HG03439 (cell line): ENCODE results near the gene PTGER3.
A peak's percentile ranks its signal among the peaks of the same experiment; 100 is the strongest.

Experiments used
- ATAC-seq: cut with Tn5 transposase; IDR thresholded peaks from one replicate; pipeline ENCODE4 v1.9.1; 2021; ENCODE audit warnings: mild to moderate bottlenecking, moderate library complexity; ENCODE audit not compliant: unreplicated experiment

PTGER3 gene

DNA sequence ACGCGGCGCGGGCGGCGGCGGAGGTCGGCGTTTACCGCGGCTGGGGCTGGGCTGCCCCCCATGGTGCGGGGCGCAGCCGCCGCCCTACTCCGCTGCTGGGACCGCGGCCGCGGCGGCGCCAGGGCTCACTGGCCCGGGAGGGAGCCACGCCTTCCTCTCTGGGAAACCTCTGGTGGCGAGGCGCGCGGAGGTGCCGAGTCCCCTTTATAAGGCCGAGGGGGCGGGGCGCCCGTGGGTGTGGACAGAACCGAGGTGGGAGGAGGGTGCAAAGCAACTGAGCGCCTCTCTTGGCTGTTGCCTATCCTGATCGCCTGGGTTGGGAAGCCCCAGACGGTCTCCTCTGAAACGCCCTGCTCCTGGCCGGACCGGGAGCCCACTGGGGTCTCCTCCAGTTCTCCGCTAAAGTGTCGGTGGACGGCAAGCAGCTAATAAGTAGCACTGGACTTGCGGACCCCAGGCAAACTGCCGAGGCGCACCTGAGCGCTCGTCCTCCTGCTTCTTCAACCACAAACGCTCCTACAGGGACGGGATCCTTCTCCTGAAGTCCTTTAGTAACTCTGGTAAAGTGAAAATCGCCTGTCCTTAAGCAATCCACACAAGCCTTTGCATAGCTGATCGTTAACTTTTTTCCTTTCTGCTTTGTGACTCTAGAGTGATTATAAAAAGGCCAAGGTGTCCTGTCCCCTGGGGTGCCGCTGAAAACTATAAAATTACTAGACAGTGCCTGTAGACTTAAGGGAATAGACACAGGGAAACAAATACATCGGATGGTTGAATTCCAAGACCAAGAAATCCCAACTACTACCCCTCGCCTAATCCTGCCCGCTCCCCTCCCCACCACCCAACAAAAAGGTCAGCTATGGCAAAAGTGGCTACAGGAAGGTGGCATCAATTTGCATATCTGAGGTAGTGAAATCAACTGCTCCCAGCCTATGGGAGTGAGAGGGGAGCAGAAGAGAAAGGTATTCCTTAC is at the start of gene PTGER3:
Gene PTGER3 (minus strand): TSS at position 182 of the 973 bp plus-strand sequence. CDS start 239 bp downstream, outside the sequence.
- peak; percentile 37 for ATAC-seq

DNA sequence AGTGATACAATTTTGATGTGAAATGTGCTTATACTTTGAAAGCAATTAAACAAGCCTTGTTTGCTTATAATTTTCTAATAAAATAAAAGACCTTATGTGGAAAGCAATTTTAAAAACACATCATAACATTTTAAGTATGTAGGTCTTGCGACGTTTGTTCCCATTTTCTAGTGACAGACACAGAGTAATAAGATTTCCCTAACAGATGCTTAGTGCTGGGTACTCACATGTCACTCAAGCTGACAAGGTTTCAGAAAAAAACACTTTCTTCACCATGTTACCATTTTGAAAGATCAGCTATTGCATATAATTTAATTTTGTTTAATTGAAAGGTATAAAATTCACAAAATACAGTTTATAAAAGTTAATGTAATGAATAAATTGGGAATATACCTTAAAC is 47.3 kb upstream of the PTGER3 start:
- no peak for ATAC-seq

DNA sequence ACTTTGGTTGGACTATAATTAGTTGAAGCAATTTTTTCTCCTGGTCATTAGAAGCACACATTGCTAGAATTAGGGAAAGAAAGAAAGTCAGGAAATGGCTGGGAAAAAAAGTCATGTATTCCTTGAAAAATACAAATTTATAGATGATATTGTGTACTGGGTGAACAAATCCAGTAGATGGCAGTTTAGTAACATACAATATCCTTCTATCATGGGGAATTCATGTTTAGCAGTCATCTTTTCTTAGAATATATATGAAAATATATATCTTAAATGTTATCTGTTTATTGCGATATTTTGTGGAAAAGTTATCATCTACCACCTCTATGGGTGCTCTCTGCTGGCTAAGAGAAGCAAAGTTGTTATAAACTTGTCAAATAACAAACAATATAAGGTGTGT is 46.3 kb upstream of the PTGER3 start:
- no peak for ATAC-seq

DNA sequence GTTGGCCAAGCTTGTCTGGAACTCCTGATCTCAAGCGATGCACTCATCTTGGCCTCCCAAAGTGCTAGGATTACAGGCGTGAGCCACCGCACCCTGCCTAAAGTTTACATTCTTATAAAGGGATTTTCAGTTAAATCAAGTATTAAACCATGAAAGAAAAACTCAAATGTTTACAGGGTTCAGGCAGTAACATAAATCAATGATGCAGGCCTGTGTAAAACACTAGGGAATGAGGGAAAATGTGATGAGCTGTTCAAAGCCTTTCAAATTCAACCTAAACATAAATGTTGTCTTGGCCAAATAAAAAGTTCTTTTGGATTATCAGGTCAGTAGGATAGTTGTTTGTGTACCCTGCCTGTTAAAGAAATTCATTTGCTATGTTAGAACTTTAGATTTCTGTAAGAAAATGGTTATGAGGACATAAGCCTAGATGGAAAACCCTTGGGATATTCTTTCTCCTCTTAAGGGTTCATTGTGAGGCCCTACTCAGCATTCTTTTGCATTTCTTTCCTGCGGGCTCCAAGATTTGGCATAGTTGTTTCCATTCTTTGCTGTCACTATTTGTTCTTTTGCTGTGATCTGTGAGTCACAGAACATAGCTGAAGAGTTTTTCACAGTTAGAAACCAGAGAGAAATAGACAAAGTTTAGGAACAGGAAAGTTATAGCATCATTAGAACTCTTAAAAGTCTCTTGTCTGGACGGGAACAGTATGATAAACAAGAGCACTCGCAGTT is 42.1 kb upstream of the PTGER3 start:
- ATAC-seq: no peak

DNA sequence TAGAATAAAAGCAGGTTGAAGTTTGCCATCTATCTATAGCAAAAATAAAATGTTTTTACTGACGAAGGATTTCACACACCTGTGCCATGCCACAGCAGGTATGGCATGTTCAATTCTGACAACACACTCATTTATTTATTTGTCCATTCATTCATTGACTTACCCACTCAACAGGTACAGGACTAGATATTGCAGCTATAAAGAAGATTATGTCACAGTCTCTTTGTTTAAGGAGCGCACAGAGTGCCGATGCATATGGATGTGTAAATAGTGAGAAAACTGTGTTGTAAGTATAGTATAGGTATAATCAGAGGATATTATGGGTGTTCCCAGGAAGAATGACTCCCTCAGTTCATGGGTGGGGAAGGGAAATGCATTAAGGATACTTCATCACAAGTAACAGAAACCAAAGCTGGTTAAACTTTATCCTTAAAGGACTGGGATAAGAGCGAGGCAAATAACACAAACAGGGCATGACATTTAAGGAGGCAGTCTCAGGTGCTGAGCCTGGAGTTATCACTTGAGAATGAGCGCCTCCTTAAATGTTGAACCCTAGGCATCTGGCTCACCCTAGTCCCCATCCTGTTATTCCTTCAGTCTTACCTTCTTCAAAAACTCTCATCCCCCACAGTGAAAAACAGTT is 41.1 kb upstream of the PTGER3 start:
- no peak for ATAC-seq

DNA sequence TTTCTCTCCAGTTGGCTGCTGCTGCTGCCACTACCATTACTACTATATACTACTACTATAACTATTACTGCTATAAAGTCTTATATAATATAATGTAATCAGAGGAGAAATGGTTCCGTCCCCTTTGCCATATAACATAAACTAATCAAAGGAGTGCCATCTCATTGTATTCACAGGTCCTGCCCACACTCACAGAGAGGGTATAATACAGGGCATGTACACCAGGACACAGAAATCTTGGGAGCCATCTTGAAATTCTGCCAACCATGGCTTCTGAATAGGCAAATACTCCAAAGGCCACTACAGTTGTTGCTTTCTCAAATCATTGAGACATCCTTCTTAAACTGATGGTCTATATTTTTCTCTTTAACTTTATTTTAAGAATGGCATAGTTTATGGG is 40.1 kb upstream of the PTGER3 start:
- no peak for ATAC-seq

DNA sequence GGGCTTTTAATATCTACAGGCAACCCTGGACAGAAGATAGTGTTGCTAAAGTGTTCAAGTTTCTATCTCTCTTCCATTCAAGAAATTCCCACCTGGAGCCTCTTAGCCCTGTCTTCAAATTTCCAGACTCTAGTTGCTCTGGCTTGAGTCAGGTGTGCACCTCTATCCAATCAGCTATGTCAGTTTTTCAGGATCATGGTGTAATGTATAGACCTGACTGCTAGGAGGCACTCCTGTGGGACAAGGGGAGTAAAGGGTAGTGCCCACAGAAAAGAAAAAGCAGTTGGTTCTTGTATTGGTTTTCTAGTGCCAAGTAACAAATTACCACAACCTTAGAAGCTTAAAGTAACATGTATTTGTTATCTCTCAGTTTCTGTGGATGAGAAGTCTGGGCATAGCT is 39.4 kb upstream of the PTGER3 start:
- ATAC-seq: no peak

DNA sequence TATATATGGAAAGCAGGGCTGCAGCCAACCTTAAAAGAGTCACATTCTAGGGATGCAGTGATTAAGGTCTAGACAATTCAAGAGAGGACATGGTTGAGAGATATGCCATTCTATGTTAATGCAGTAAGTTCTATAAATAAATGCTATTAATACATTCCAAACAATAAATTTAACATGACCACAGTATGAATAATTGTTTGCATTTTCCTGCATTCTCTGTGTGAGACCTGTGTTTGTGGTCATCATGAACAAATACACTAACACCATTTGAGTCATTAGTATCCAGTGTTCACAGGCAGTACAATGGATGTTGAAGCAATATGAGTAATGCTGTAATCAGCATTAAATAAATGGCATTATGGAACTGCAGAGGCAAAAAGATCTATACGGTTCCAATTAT is 38.7 kb upstream of the PTGER3 start:
- ATAC-seq: no peak

DNA sequence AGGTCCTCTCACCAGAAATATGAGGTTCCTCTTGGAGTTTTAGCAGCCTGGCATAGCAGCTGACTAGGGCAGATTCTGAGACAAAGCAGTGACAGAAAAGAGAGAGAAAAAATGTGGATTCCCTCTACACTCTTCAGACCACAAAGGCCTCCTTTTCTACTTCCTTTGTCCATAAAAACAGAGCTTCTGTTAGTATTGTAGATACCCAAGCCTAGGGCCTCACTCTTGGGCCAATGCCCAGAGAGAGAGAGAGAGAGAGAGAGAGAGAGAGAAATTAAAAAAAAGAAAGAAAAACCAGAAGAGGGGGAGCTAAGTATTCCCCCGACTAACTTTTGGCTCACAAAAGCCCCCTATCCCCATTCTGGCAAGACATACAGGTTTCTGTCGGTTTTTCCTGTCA is 35.7 kb upstream of the PTGER3 start:
- ATAC-seq: no peak

DNA sequence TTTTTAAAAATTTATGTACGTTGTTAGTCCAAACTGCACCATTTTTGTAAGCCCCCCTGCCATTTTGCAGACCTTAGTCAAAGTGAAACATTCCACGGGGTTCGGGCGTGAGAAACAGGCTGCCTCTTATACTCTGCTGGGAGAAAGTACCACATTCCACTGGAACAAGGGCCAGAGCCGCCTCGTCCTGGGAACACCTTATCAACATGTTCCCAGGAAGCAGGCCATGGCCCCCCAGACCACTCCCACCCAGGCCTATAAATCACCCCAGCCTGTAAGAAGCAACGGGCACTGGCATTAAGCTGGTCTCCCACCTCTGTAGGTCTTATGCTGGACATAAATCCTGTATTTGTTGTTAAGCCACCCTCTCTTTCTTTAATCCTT is 34.1 kb upstream of the PTGER3 start:
- no peak for ATAC-seq

DNA sequence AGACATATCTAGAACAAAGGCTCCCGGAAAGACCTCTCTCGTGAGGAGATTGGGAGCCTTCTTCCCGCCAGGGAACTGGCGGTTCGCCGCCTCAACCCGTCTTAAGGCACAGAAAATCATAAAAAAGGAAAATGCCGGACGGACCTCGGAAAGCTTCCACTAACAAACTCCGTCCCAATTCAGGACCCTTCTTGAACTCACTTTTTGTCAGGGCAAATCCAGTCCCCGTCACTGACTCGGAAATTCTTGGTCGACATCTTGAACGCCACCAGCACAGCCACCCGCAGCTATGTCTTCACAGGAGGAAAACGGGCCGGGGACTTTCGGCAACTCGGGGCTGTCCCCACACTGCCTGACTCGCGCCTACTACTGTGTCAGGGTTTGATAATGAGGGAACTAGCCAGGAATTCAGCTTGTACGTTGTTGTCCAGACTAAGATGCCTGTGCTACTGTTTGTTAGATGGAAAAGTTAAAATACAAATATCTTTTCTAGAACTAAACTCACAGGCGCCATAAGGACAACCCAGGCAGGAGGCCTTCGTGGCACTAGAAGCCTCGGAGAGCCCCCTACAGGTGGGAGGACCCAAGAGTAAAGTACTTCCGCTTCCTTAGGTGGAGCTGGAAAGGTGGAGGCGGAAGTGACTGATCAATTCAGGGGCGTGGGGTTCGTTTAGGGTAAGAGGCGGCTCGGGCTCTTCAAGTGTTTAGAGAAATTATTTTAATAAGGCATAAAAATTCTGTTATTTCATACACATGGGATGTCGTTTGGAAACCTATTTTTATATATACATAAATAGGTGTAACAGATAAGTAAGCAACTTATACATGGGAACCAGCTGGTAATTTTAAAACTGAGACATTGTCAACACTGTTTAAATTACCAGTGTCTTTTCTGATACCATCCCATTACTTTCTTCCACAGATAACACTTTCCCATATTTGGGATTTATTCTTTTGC is 33.4 kb upstream of the PTGER3 start, which contains the start of gene ZRANB2:
Gene ZRANB2 (minus strand): TSS at position 297 of the 958 bp plus-strand sequence. CDS start 40 bp downstream, at position 257.
- ATAC-seq: peak; percentile 100

DNA sequence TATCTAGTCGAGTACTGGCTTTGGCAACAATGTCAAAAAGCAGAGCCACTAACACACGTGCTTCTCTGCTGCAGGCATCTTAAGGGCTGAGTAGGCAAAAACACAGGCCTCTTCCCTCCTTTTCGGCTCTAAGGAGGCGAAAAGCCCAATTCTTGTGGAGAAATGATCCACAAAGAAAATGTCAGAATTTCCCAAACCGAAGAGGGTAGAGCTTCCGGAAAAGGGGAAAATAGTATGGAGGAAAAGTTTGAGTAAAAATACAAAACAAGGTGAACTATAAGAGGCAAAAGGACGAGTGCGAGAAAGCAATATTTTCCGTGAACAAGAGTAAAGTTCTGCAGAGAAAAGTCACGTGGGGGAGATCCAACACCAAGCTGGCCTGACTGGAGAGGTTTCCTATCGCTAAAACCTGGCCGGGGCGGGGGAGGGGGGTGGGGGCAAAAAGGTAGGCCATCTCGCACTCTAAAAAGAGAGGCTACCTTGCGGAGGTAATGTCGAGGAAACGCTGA is 32.7 kb upstream of the PTGER3 start:
- peak; percentile 8 for ATAC-seq

DNA sequence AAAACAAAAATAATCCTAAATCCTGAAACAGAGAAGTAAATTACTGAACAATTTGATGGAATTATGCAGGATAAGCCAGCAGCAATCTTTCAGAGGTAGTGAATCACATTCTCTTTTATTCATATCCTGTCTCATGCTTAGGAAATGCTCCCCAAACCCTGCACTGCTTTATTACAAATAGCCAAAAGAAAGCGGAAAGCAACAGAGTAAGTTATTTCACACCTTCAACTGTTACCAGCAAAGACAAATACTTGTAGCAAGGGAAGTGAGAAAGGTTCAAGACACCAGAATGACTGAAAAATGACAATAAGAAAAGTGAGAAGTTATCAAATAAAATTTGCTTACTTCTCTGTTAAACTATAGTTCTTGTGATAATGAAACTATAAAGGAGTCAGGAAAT is 27.1 kb upstream of the PTGER3 start:
- no peak for ATAC-seq

DNA sequence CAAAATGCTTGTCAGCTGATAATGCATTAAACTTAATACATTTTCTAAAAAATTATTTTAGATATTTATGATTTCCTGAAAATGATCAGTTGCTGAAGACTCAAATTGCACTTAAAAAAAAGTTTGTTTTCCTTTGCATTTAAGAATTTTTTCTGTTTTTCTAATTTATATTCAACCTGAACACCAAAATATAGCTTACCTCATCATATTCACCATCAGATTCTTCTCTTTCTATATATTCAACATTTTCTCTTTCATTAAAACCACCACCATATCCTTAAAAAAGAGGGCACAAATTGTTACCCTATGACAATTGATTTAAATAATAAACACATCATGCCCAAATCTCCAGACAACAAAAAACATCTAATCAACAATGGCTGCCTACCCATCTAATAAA is 24.7 kb upstream of the PTGER3 start:
- no peak for ATAC-seq

DNA sequence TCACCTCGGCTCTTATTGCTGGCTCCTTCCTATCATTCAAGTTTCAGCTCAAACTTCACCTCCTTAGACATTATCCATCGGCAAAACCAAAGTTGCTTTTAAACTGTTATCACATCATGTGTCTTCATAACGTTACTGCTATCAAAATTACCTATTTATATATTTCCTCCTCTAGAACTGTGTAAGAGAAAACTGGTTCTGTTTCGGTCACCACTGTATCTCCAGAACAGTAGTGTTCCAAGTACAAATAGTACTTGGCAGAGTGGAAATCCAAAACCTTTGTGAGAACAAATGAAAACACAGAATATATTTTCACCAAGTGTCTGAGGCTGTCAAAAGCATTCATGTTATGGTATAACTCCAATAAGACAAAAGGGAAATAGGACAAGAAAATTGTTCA is 24.1 kb upstream of the PTGER3 start:
- no peak for ATAC-seq

DNA sequence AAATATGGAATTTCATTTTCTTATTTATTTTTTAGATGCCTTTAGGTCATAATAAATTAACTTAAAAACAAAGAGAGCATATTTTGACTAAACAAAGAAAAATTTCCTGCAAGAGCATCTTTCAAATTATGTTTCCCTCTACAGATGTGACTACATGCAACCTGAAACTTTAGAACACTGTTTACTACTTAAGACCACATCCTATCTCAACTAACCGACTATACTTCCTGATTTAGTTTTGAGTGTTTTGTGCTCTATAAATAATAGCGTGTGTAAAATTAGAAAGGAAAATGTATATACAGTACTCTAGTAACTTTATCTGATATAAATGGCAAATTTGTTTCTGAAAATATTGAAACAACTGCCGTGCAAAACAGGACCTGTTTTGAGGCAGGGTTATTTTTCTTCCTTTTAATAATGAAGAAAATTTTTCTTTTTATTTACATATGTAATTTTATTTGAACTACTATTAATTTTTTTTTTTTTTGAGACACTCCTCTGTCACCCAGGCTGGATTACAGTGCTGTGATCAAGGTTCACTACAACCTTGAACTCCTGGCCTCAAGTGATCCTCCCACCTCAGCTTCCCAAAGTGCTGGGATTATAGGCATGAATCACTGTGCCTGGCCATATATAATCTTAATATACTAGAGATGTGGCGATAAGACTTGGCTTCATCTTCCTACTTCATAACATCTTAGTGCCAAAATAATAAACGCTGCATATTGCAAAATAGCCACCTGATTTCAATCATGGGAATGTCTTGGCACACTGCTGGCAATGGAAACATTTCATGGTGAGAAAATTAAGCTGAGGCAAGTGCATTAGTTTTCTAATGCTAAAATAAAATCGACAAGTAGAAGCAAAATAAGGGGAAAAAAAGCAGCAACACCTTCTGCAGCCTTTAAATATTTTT is 21.0 kb upstream of the PTGER3 start:
- ATAC-seq: peak; percentile 62

DNA sequence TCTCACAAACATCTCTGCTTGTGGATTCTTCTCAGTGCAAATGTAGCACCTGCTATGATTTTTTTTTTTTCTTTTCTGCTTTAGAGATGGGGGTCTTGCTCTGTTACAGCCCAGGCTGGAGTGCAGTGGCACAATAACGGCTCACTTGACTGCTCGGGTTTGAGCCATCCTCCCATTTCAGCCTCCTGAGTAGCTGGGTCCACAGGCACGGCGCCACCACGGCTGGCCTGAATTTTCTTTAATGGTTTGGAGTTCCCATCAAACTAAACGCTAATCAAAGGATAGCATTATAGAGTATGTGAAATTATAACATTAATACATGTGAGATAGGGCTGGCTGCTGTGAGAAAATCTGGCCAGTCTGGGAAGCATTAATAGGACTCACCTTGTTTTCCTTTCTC is 7.2 kb upstream of the PTGER3 start:
- ATAC-seq: no peak

DNA sequence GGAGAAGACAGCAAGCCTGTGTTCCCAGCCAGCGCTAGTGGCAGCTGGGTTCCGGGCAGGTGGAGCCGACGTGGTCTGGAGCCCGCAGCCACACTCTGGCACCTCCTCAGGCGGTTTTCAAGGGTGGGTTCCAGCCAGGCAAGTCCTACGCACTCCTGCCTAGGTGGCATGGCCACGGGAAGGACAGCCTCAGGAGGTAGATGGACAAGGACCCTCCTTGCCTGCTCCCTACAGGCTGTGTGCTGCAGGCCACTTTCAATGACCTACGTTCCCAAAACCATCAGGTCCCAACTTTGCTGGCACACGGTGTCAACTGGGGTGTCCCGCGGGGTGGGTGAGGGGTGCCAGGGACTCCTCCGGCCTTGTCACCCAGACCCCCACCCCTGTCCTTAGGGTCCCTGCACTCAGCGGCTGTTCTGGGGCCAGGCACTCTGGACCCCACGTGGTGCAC is 6.7 kb upstream of the PTGER3 start:
- ATAC-seq: no peak

DNA sequence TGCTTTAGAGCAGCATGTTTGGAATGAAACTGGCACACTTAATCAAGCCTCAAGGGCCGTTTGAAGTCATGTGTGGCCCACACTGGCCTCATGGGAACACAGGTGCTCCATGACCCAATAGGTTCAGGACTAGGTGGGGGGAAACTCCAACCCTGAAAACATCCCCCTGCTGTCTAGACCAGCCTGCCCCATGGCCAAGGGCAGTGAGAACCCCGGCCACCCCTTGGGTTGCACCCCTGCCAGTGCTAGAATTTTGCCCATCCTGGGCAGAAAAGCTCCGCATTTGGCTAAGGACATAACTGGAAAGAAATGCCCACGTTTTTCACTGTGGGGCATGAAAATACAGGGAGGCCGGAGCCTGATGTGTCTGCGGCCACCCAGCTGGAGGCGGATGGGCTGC is 6.1 kb upstream of the PTGER3 start:
- no peak for ATAC-seq
